NCI-H2227 (cell line): ENCODE measurements around the gene DENND4B.

Source experiments
- DNase-seq: peaks from one replicate; lab custom pipeline; 2025; ENCODE audit not compliant: unreplicated experiment; lab: John Stamatoyannopoulos, UW

DENND4B gene

DNA sequence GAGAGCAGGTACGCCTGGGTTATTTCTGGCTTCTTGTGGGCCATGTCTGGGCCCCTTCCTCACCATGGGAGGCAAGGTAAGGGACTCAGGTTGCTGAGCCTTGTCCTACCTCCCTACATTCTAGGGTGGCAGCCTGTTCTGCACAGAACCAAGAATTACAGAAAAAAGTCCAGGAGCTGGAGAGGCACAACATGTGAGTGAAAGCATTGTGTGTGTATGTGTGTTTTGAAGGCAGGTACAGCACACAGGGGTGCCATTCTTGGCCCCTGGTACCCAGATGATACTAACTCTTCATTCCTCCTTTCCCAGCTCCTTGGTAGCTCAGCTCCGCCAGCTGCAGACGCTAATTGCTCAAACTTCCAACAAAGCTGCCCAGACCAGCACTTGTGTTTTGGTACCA, 26.6 kb upstream of the DENND4B start:
- DNase-seq, result no peak

DNA sequence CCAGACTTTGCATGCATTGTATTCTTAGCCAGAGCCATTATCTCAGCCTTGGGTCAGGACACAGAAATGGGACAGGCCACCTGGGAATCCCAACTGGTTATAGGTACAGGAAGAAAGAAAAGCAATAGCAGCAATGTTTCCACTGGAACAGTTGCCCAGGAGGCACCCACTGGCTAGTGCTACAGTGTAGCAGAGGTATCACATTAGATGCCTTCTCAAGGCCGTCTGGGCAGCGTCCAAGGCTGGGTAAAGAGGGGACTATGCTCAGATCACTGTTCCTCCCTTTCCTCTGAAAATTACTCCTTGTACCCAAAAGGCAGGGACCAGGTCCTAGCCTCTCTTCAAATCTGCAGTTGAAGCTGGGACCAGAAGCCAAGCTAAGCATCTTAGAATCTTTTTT, 23.8 kb upstream of the DENND4B start:
- DNase-seq, result no peak

DNA sequence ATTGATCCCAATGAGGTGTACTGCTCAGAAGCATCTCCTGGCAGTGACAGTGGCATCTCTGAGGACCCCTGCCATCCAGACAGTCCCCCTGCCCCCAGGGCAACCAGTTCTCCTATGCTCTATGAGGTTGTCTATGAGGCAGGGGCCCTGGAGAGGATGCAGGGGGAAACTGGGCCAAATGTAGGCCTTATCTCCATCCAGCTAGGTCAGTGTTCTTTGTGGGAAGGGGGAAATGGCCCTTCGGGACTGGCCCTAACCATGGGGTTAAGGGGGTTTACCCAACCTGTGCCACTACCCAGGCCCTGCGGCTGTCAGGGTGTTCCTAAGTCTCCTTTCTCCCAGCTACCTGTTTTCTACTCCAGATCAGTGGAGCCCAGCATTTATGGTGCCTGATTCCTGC, 22.5 kb upstream of the DENND4B start:
- DNase-seq, result no peak

GRCh38 chr1:153968408-153968807, 21.9 kb upstream of the DENND4B start:
- DNase-seq, result no peak

DNA sequence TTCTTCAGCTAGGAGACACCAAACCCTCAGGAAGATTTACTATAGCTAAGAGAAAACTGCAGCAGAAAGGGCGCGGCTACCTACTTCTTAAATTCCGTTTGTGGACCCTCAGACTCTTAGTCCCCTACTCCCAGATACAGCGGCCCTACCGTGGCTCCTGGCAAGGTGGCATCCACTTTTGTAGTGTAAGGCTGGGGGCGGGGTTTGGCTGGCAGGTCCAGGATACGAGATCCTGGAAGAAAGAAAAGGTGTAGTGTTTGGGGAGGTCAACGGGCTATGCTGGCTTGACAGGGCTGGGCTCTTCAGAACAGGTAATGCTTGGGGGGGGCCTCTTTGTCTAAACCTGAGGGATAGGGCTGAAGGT, 21.5 kb upstream of the DENND4B start:
- DNase-seq, result peak; percentile 69

DNA sequence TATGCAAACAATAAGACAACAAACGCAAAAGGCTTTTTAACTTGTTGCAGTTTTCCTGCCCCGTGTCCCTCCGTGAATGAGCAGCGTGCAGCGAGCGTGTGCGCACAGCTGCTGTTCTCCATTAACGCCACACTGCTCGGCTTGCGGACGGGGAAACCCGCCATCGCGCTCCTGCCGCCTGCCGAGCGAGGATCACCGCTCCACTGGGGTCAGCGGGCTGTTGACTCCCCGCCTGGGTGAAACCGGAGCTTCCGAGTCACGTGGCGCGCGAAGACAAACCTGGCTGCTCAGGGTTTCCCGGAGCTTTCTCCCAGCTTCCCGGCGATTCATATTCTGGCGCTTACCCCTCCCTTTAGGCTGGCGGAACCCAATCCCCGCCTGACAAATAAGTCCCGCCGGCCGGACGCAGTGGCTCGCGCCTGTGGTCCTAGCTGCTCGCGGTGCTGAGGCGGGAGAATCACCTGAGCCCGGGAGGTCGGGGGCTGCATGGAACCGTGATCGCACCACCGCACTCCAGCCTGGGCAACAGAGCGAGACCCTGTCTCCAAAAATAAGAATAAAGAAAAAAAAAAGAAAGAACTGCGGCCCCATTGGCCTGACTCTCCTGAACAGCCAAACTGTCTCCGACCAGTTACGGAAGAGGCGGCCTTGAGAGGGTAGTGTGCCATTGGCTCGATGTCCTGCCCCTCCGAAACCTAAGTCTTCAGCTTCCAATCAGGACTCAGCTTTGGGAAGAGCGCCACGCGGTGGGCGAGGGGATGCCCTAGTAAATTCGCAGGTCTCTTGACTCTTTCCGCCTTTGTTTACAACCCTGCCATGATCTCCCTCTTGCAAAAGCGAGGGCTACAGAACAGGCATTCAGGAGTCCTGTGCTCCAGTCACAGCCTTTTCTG, 20.8 kb upstream of the DENND4B start, which contains the start of gene CREB3L4:
TSS of gene CREB3L4 (plus strand) at position 796 of the 893 bp plus-strand sequence. CDS start 624 bp downstream, outside the sequence.
- DNase-seq, result peak; percentile 97

GRCh38 chr1:153963850-153964331, 17.4 kb upstream of the DENND4B start:
- peak; percentile 85 for DNase-seq

- peak; percentile 99 for DNase-seq
These were observed 16.7 kb upstream of the DENND4B start, which contains the start of gene SLC39A1 for GRCh38 chr1:153963030-153963849. Gene SLC39A1, minus strand, starts transcription at chr1:153963537. Its CDS starts 822 bp downstream, at chr1:153962715.

DNA sequence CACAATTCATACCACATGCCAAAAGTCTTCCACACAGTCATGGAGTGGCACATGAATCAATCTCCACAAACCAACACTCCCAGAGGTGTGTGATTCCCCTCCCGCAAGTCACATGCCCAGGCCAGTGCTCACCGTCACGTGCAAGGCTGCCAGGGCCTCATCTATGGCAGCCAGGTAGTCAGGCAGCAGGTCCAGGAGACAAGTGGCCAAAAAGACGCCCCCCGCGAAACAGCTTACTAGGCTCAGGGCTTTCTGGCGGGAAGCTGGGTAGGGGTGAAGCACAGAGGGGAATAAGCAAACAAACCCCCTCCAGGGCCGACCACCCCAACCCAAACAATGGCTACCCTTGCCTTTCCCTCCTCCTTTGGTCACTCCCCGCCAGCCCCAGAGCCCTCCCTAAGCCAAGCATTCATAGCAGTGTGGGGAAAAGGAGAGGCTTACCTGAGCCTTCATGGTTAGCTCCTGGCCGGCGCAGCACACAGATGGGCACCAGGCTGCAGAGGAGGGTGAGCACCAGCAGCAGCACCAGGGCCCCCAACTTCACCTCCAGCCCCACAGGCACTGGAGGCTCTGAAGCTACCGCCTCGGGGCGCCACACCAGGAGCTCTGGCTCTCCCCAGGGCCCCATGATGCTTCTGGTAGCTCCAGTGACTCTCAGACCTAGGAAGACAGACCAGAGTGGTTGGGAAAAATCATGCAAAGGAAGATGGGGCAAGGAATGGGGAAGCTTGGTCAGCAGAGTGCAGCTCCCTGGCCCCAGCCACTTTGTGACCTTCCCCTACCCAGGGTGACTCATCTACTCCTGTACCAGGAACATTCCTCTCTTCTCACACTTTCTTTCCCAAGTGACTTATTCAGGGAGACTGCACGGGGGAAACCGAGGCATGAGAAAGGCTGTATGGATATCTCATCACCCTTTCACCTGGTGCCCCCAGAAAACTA, 15.8 kb upstream of the DENND4B start:
- DNase-seq, result peak; percentile 34

DNA sequence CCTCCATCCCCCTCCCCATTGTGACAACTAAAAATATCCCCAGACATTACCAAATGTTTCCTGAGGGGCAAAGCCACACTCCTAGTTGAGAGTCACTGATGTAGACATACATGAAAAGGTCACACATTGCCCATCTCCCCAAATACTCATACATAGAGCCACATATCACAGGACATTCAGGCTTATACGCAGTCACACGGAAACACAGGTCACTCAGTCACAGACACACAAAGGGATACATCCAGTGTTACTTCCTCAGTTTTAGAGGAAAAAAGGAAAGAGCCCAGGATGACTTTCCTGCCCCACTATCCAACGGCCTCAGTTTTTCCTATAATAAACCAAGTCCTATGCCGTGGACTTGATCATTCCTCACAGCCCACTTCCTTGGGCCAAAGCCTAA, 14.9 kb upstream of the DENND4B start:
- no peak for DNase-seq

DNA sequence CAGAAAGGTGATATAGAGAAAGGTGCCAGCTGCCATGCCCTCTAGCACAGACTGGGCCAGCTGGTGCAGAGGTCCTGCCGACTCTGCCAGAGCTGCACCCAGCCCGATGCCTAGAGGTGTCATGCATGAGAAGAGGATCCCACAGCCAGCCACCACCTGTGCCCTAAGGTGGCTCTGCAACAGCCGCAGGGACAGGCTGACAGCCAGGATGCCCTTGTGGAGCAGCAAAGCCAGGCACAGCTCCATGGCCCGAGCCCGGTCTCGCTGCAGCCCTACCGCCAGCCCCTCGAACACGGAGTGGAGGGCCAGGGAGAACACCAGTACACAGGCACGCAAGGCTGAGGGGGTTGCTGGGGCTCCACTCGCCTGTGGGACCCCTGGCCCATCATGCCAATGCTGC, 13.7 kb upstream of the DENND4B start:
- DNase-seq, result no peak

DNA sequence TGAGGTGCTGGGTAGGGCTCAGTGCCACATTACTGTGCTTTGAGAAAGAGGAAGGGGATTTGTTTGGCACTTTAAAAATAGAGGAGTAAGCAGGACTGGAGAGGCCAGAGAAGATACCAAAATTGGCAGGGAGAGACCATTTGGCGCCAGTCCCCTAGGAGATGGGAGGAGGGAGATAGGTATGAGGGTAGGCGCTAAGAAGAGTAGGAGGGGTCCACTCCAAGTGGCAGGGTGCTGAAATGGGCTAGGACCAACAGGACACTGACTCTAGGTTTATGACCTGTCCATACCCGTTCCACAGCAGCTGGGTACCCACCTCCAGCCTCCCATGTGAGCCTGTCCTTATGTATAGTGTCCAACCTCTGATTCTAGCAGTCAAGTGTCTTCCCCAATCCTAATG, 12.9 kb upstream of the DENND4B start:
- DNase-seq, result no peak

GRCh38 chr1:153958961-153959260, 12.4 kb upstream of the DENND4B start:
- DNase-seq, result no peak

GRCh38 chr1:153958111-153958960, 11.8 kb upstream of the DENND4B start, which contains the start of gene CRTC2:
Gene CRTC2, minus strand, starts transcription at chr1:153958612. Its CDS starts 115 bp downstream, at chr1:153958497.
- DNase-seq, result peak; percentile 99

GRCh38 chr1:153957744-153958110, 11.2 kb upstream of the DENND4B start:
- no peak for DNase-seq

GRCh38 chr1:153956997-153957715, 10.6 kb upstream of the DENND4B start:
- no peak for DNase-seq

GRCh38 chr1:153954826-153955225, 8.3 kb upstream of the DENND4B start:
- no peak for DNase-seq

- no peak for DNase-seq
These were observed 7.4 kb upstream of the DENND4B start for GRCh38 chr1:153953859-153954365.

DNA sequence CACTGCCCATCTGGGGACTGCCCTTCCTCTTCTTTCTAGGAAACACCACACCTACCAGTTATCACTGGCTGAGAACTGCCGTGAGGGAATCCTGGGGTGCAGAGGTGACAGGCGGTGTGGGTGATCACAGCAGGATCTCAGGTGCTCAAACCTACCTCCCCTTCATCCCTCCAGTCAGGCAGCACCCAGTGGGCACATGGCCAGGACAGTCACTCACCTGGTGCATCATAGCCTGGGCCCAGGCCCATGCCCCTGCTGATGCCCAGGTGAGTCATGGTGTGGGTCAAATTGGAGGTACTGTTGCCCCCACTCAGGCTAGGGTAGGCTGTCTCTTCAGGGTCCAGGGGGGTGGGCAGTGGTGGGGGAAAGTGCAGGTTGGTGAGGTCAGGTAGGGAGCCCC, 5.3 kb upstream of the DENND4B start:
- no peak for DNase-seq
